HepG2 (cell line): ENCODE data around the gene RORC. TPM values are rescaled to one million over a fixed set of nuclear protein-coding genes. Genes with fewer than 3 reads are reported as not detected.
A peak's percentile ranks its signal among the peaks of the same experiment; 100 is the strongest.

Experiments
- ATF2 ChIP-seq: sonication (generic); formaldehyde crosslinking; IDR thresholded peaks from 2 replicates; pipeline ENCODE4 v1.4.0; 2020; ENCODE audit warnings: missing genetic modification reagents
- BRD4 ChIP-seq: sonication (generic); formaldehyde crosslinking; IDR thresholded peaks from 2 replicates; pipeline ENCODE4 v1.4.0; 2020; ENCODE audit warnings: missing genetic modification reagents
- CBX5 ChIP-seq: sonication (generic); formaldehyde crosslinking; IDR thresholded peaks from 2 replicates; pipeline ENCODE4 v1.4.0; 2020; ENCODE audit warnings: missing genetic modification reagents, borderline replicate concordance
- HES4 ChIP-seq: sonication (generic); formaldehyde crosslinking; IDR thresholded peaks from 2 replicates; pipeline ENCODE4 v1.9.0; 2021; ENCODE audit warnings: mild to moderate bottlenecking, missing genetic modification reagents, borderline replicate concordance
- KDM1A ChIP-seq: IDR thresholded peaks from 2 replicates; pipeline ENCODE4 v1.6.1; 2016; ENCODE audit warnings: missing compliant biosample characterization
- KDM4B ChIP-seq: sonication (generic); formaldehyde crosslinking; IDR thresholded peaks from 2 replicates; pipeline ENCODE4 v1.4.0; 2020; ENCODE audit warnings: missing genetic modification reagents
- MED1 ChIP-seq: sonication (generic); formaldehyde crosslinking; IDR thresholded peaks from 2 replicates; pipeline ENCODE4 v1.4.0; 2020; ENCODE audit warnings: missing genetic modification reagents
- MTERF4 ChIP-seq: sonication (generic); formaldehyde crosslinking; IDR thresholded peaks from 2 replicates; pipeline ENCODE4 v1.8.0; 2023; ENCODE audit warnings: mild to moderate bottlenecking, missing genetic modification reagents
- MYPOP ChIP-seq: sonication (generic); formaldehyde crosslinking; IDR thresholded peaks from 2 replicates; pipeline ENCODE4 v1.8.1; 2023; ENCODE audit warnings: mild to moderate bottlenecking, moderate library complexity, missing genetic modification reagents
- NFE2L1 ChIP-seq: sonication (generic); formaldehyde crosslinking; IDR thresholded peaks from 2 replicates; pipeline ENCODE4 v1.4.0; 2020; ENCODE audit warnings: missing genetic modification reagents, mild to moderate bottlenecking, borderline replicate concordance
- SP140L ChIP-seq: sonication (generic); formaldehyde crosslinking; IDR thresholded peaks from 2 replicates; pipeline ENCODE4 v1.4.0; 2020; ENCODE audit warnings: missing genetic modification reagents, borderline replicate concordance
- ZBTB2 ChIP-seq: sonication (generic); formaldehyde crosslinking; IDR thresholded peaks from 2 replicates; pipeline ENCODE4 v1.8.0; 2022; ENCODE audit warnings: low read depth, missing genetic modification reagents
- ZFP91 ChIP-seq: sonication (generic); formaldehyde crosslinking; IDR thresholded peaks from 2 replicates; pipeline ENCODE4 v1.9.0; 2022; ENCODE audit warnings: missing genetic modification reagents, mild to moderate bottlenecking, borderline replicate concordance
- ZNF20 ChIP-seq: sonication (generic); formaldehyde crosslinking; IDR thresholded peaks from 2 replicates; pipeline ENCODE4 v1.4.0; 2020; ENCODE audit warnings: mild to moderate bottlenecking, moderate library complexity, missing genetic modification reagents
- ZNF317 ChIP-seq: sonication (generic); formaldehyde crosslinking; IDR thresholded peaks from 2 replicates; pipeline ENCODE4 v1.5.0; 2020; ENCODE audit warnings: mild to moderate bottlenecking, missing genetic modification reagents
- ZNF354B ChIP-seq: sonication (generic); formaldehyde crosslinking; IDR thresholded peaks from 2 replicates; pipeline ENCODE4 v1.8.0; 2022; ENCODE audit warnings: mild to moderate bottlenecking, missing genetic modification reagents
- ZNF441 ChIP-seq: sonication (generic); formaldehyde crosslinking; IDR thresholded peaks from 2 replicates; pipeline ENCODE4 v1.7.0; 2021; ENCODE audit warnings: missing genetic modification reagents, borderline replicate concordance
- ZNF644 ChIP-seq: IDR thresholded peaks from 2 replicates; pipeline ENCODE4 v1.6.1; 2016; ENCODE audit warnings: low read depth
- ZNF784 ChIP-seq: sonication (generic); formaldehyde crosslinking; IDR thresholded peaks from 2 replicates; pipeline ENCODE4 v1.5.1; 2020; ENCODE audit warnings: missing genetic modification reagents, mild to moderate bottlenecking, borderline replicate concordance
- ZSCAN9 ChIP-seq: IDR thresholded peaks from 2 replicates; pipeline ENCODE4 v1.6.1; 2016; ENCODE audit warnings: borderline replicate concordance
- polyA plus RNA-seq, 8 experiments: library from polyadenylated mRNA; depleted of rRNA in 3 of 8; stranded (reverse) in 7 of 8; unstranded in 1 of 8; fragments of >200 nt; fragmentation: Illumina TruSeq in 4 of 8; extraction: Trizol in 4 of 8; gene quantifications; 2 replicates each; pipeline versions ENCODE4 v1.2.1 to v1.2.3, GENCODE V29; 2011 to 2016; ENCODE audit warnings: low read depth in 4 of 8, missing spikeins in 1 of 8, mixed read lengths in 1 of 8; ENCODE audit not compliant: insufficient read depth in 1 of 8
- total RNA-seq, 5 experiments: library from RNA; depleted of rRNA; stranded (reverse); fragments of >200 nt; fragmentation: Illumina TruSeq; extraction: Trizol; gene quantifications; 2 replicates each; pipeline ENCODE4 v1.2.3, GENCODE V29; 2016; ENCODE audit warnings: low read depth in 1 of 5

Gene RORC
- total and polyA plus RNA-seq, 2 of the 13 experiments (the other 11 are each of a cell fraction or from before 2014, with no cell fraction given): 2.5 to 6.5 TPM

GRCh38 chr1:151762941-151763921 lies 68.4 kb downstream of the RORC start, which contains the start of gene MRPL9 (continued):
- peak; percentile 84; the same call in 1 of the 2 replicates for TF ChIP-seq CBX5 (CRISPR knock-in tag)
- TF ChIP-seq ZNF784 (CRISPR knock-in tag): peak; percentile 87; the same call in 1 of the 2 replicates
- TF ChIP-seq MTERF4: no peak
- no peak; the same call in 1 of the 2 replicates for TF ChIP-seq ZBTB2
- TF ChIP-seq BRD4 (CRISPR knock-in tag): no peak; the same call in 1 of the 2 replicates
- TF ChIP-seq ZNF644 (CRISPR knock-in tag): no peak
- no peak for TF ChIP-seq ZNF354B
- TF ChIP-seq HES4 (CRISPR knock-in tag): no peak
- no peak; the same call in 1 of the 2 replicates for TF ChIP-seq ZSCAN9 (CRISPR knock-in tag)
- peak; percentile 71 for TF ChIP-seq ATF2
- peak; percentile 75 for TF ChIP-seq MED1 (CRISPR knock-in tag)
- TF ChIP-seq NFE2L1: no peak
- peak; percentile 41 for TF ChIP-seq KDM4B (CRISPR knock-in tag)
- no peak for TF ChIP-seq ZNF20 (CRISPR knock-in tag)
- TF ChIP-seq ZNF317 (CRISPR knock-in tag): peak; percentile 72; the same call in 1 of the 2 replicates
- no peak for TF ChIP-seq SP140L (CRISPR knock-in tag)
- TF ChIP-seq KDM1A (CRISPR knock-in tag): no peak
- peak; percentile 89; the same call in 1 of the 2 replicates for TF ChIP-seq ZFP91
- peak; percentile 56; the same call in 1 of the 2 replicates for TF ChIP-seq ZNF441 (CRISPR knock-in tag)
- 0 out of 2 replicates have a peak, but pooled peaks have one; percentile 21 for TF ChIP-seq MYPOP (CRISPR knock-in tag)
